ENCODE data around the gene KCNB1.
A peak's percentile ranks its signal among the peaks of the same experiment; 100 is the strongest.

Gene KCNB1

DNA sequence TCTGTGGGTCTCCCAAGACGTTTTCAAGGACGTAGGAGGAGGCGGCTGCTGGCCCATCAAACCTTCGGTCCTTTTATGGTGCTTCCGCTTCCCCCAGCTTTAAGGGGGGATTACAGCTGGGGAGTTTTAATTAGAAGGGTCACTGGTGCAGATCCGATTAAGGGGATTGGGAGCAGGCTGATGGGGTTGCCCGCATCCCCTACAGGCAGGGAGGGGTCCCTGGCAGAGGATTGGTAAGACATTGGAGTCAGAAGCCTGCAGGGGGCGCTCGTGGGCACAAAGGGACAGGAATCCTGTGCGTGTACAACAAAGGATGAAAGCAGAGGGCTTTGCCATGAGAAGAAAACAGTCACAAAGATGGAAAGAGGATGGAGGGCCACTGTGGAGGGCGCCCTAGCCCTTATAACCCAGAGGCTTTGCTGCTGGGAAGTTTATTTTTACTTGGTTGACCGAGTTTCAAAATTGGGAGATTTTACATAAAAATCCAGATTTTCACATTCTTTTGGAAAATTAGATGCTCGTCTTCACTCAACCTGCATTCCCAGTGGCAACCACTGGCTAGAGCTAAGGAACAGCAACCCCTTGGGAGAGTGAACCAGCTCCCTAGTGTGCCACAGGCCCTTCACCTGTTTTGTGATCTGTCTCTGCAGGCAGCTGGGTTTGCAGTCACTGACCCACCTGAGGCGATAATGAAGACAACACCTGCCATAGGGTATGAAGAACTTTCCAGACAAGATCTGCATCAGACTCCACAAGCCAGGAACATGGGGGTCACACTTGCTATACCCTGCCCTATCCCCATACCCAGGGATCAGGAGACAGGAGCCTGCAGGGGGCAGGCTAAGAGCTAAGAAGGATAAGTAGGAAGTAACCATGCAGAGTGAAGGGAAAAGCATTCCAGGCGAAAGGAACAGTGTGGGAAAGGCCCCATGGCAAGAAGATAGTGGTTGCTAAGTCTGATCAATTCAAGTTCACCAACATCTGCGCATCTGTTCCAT is 97.7 kb downstream of the KCNB1 start:
- peak; percentile 74 for DNase-seq

DNA sequence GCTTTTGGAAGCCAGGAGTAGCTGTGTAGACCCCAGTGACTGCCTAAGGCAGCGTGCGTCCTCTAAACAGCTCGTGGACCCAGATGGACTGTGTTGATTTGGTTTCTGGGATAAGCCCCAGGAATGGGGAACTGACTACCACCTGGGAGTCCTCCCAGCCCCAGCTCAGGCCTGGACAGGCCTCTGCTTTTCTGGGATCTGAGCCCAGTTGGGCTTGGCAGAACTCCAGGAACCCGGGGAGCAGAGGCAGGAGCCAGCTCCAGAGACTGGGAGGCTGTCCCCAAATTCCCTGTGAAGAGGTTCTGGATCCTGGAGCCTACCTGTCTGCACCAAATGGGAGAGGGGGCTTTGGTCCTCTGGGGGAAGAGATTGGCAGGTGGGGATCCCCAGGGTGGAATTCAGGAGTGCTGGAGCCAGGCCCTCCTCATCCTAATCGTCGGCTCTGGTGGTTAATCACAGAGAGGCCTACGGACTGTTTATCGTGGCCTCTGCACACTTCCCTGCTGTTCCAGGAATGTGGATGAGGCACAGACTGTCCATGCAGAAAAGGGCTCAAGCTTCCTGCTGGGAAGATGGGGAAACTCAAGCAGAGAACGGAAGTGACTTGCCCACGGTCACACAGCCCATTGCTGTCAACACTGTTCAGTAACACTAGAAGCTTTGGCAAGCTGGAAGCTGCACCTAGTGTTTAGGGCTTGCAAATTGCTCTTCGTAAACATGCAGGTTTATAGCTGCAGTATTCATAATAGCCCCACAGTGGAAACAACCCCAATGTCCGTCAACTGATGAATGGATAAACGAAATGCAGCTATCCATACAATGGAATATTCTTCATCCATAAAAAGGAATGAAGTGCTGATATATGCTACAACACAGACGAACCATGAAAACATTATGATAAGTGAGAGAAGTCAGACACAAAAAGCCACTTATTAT is 100.6 kb downstream of the KCNB1 start:
- DNase-seq = peak; percentile 83

DNA sequence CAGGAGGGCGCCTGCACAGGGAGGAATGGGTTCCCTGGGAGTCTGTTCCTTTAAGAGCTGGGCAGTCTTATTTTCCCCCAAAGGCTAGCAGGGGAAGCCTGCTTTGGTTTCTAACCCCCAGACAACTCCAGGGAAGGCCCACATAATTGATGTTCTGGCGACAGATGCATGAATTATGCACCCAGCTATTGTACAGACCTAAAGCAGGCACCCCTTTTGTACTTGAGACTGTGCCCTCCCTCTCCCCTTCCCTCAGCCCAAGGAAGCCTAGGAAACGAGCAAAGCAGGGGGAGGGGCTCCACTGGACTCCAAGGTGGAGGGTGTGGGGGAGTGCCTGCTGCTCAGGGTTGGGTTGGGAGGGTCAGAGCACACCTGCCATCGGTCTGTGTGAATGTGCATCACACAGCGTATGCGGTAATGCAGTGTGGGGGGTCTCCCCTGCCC is 102.1 kb downstream of the KCNB1 start:
- DNase-seq = no peak

DNA sequence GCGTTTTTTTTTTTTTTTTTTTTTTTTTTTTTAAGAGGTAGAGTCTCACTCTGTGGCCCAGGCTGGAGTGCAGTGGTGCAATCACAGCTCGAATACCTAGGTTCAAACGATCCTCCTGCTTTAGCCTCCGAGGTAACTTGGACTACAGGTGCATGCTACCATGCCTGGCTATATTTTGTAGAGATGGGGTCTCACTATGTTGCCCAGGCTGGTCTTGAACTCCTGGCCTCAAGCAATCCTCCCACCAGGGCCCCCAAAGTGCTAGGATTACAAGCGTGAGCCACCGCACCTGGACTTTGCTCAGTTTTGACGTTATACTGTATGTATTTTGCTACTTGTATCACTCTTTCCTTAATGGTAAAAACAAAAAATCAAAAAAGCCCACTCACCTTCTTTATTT is 103.1 kb downstream of the KCNB1 start:
- no peak for DNase-seq

DNA sequence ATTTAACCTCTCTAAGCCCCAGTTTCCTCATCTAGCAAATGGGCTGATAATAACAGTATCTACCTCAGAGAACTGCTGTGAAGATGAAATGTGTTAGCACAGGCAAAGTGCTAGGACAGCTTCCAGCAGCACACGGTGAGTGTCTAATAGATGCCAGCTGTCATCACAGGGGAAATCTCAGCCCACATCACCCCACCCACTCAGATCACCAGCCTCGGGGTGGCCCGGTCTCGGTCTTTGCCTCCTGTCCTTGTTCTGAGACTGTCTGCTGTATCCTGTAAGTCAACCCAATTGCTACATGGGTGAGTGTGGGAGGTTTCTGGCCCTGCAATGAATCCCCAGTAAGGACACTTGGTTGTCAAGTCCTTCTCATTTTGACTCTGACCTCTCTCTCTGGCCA is 105.1 kb downstream of the KCNB1 start:
- DNase-seq = no peak

DNA sequence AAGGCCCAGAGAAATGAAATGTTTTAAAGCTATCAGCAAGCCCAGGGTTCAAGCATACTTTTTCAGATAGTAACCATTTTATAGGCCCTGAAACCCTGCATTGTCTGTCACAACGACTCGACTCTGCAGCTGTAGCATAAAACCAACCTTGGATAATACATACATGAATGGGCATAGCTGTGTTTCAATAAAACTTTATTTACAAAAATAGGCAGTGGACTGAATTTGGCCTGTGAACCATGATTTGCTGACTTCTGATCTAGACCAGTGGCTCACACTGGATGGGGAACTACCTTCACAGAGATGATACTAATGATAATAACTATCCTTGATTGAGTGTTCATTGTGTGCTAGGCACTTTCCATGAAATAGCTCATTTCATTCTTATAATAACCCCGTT is 107.3 kb downstream of the KCNB1 start:
- no peak for DNase-seq

DNA sequence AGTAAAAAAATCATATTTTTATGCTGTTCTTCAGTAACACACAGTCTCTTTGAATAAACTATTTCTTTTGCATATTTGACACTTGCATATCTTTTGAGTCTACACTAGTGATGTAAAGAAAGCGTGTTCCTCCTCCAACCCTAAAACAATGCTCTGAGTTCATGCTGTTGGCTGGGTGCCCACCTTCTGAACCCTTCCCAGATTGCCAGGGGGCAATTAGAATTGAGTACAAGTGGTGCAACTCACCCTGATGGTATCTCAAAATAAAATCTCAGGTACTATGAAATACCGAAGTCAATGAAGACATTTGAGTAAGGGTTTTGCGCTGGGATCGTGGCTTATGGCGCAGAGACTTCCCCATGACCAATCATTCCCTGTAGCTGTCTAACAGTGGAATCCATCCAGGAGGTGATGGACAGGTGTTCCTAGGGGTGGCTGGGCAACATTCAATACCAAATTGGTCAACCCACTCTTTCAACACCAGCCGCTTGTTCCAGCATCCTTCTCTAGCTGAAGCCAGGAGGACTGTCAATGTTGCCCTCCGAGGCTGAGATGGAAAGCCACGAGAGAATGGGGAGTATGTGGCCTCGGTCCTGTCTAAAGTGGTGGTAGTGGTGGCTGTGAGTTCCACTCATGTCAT is 110.3 kb downstream of the KCNB1 start:
- no peak for DNase-seq

DNA sequence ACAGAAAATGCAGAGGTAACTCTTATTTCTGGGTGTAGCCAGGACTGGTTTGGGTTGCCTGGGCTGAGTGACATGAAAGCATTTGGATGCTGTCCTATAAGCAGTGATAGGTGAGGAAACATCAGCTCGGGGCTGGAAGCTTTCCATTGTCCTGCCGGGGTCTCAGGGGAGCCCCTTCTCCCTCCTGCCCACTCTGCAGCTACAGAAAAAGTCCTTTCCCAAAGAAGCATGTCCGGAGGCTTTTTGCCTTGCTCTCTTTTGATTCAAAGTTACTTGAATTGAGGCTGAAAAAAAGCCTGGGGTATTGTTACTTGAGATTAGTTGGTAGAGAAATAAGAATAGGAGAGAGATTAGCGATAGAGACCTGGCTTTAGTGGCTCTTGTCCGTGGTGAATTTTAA is 113.9 kb downstream of the KCNB1 start:
- no peak for DNase-seq

DNA sequence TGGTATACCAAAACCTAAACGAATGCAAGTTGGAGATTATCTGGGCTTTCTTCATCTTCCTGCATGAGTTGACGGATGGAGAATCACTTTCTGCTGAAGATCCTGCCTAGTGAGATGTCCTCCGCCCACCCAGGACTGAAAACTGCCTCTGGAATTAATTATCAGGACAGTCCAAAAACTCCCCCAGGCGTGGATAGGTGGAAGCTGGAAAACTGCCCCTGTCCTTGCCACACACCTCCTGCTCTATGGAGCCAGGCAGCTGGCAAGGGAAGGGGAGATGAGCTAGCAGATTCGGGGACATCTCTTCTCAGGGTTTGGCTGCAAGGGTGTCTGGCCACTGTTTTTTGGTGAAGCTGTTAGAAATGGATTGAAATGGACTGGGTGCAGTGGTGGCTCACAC is 115.4 kb downstream of the KCNB1 start:
- DNase-seq = no peak

DNA sequence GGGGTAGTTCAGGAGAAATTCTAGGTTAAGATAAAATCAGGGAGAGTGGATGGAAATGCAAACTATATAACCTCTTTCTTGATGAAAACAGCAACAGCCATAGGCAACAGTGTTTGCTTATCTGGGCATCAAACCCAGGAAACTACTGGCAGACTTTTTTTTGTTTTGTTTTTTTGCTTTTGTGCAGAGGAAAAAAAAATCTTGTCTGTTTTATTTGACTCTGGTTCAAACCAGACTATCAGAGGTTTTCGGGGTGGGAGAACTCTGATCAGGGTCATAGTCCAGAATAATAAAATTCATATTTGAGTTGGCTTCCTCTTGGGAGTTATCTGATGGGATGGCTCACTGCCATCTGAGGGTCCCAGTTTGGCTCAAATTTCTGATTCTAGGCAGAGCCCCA is 115.8 kb downstream of the KCNB1 start:
- DNase-seq = no peak

DNA sequence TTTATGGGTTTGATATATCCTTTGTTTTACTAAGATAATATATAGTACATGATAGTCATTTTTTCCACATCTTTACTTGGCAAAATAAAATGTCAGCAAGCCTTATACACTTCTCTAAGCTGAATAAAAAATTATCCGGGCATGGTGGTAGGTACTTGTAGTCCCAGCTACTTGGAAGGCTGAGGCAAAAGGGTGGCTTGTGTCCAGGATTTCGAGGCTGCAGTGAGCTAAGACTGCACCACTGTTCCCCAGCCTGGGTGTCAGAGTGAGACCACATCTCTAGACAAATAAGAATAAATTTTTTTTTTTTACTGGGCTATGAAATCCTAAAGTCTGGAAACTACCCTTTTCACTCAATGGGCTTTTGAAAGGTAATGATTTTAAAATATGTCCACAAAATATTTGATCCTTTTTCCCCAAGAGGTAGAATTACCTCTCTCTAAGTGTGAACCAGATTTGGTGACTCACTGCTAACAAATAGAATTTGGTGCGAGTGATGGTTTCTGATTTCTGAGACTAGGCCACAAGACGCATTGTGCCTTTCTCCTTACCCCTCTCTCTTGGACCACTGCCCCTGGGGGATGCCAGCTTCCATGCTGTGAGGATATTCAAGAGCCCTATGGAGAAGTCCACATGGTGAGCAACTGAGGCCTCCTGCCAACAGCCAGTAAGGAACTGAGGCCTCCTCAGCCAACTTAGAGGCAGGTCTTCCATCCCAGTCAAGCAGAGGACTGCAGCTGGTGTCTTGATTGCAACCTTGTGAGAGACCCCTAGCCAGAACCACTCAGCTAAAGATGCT is 120.4 kb downstream of the KCNB1 start:
- no peak for DNase-seq

DNA sequence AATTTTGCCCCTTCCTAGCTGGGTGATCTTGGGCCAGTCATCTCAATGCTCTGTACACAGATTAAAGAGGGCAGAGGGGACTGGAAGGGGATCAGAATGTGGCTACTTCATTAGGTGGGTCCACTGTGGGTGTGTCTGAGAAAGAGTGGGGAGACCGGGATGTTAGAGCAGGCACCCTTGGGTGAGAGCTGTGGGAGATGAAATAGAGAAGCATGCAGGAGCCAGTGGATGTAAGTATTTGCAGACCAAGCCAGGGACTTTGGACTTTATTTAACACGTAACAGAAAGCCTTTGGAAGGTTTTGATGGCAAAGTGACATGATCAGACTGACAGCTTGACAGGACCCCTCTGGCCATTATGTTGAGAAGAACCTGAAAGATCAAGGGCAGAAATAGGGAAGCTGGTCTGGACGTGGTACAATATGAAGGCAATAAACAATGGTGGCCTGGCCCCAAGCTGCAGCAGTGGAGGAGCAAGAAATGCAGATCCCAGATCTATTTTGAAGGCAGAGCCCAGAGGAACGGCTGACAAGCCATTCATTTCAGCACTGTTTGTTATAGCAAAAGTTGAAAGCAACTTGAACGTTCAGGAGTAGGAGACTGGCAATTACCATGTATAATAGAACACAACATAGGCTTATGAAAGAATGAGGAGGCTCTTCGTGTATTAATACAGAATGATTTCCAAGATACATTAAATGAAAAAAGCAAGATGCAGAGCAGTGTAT is 122.1 kb downstream of the KCNB1 start:
- DNase-seq = no peak

DNA sequence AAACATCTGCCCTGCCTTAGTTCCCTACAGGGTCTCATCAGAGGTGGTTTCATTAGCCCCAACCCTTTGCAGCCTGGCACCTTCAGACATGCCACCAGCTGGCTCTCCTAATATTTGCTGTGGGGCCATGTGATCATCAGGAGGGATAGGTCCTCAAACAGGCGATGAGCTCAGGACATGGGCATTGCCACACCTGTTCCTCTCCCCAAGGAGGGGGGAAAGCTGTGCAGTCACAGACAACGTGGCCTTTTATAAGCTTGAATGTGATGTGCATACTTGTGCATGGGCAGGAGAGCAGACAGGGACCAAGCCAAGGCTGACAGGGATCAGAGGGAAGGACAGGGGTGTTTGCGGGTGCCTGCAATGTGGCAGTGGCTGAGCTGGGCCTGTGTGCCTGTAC is 125.8 kb downstream of the KCNB1 start:
- peak; percentile 64 for DNase-seq

DNA sequence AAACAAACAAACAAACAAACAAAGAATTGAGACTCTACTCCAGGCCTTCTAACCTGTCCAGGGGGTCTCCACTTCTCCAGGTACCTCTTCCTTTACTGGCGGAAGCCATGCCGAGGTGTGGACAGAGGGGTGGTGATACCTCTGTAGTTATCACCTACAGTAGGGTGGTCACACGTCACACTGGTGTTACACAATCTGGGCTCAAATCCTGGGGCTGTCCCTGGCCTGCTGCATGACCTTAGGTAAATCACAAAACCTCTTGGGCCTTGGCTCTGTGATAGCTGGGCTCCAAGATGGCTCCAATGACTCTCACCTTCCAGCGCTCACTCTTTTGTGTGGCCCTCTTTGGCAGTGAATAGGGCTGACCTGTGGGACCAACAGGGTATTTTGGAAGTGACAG is 127.8 kb downstream of the KCNB1 start:
- DNase-seq = no peak

DNA sequence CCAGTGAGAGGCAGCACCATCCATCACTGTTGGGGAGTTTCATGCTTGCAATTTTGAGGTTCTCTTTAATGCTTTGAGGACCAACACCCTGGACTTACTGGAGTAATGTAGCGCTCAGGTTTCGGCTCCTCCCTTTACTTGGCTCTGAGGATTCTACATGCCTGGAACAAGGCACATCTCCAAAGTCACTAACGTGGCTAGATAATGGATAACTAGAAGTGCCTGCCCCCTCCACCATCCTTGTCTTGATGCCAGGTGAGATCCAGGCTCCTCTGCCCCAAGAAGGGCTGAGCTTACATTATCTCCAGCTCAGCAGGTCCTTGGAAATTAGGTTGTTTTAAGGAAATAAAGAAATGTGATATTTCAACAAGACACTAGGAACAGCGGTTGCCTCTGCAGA is 129.1 kb downstream of the KCNB1 start:
- DNase-seq = no peak

DNA sequence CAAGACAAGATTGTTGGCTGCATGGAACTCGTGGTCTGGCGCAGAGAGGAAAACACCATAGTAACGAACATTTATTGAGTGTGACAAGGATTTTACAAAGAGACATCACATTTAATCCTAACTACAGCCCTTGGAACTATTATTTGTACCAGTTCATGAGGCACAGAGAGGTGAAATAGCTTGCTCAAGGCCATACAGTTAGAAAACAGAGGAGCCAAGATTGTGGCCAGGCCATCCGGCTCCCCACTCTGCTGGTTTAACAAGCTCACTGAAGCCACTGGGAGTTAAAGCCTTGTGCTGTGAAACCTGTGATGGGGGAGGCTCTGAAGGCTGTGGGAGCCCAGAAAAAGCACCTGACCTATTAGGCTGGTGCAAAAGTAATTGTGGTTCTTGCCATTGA is 129.7 kb downstream of the KCNB1 start:
- DNase-seq = no peak

DNA sequence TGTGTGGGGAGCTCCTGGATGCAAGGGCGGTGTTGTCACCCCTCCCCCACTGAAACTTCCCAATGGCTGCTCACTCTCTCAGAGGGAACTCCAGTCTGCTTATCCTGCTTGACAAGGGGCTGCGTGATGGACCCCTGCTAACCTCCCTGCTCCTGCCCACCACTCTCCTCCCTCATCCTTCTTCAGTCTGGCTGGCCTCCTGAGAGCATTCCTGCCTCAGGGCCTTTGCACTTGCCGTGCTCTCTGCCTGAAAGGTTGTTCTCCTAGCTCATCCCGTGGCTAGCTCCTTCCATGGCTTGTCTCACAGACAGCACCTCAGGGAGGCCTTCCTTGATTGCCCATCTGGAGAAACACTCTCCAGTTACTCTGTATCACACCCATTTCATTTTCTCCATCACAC is 130.7 kb downstream of the KCNB1 start:
- DNase-seq = no peak

DNA sequence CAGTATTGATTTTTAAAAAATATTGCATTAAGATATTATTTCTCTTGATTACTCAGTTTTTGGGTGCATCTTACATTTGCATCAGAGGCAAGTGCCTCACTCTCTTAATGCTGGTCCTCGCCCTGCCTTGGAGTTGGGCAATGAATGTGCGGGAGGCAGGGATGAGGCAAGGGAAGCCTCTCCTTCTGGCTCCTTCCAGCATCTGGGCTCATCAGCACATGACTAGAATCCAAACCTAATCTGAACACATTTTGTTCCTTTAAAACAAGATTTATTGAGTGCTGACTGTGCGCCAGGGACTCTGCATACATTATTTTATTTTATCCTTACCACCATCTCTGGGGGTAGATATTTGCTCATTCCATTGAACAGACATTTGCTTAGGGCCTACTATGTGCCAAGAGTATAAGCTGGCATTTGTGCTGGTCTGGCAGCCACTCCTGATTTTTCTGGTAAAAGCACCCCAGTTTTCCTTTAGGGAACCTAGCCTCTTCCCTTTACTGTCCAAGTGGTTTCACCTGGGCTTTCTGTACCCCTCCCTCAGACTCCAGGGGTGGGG is 132.7 kb downstream of the KCNB1 start:
- DNase-seq = no peak

DNA sequence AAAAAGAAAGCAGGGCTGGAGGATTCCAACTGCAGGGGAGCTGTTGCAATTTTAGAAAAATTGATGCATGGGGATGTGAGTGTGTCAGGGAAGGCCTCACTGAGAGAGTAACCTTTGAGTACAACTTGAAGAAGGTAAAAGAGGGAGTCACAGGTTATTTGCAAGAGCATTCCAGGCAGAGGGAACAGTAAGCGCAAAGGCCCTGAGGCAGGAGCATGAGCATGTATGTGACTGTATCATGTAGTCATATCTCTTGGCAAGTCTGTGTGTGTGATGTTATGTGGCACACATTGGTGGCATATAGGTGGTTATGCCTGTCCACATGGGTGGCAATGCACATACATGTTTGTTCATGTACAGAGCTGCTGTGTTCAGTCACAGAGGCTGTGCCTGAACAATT is 133.4 kb downstream of the KCNB1 start:
- DNase-seq = no peak

DNA sequence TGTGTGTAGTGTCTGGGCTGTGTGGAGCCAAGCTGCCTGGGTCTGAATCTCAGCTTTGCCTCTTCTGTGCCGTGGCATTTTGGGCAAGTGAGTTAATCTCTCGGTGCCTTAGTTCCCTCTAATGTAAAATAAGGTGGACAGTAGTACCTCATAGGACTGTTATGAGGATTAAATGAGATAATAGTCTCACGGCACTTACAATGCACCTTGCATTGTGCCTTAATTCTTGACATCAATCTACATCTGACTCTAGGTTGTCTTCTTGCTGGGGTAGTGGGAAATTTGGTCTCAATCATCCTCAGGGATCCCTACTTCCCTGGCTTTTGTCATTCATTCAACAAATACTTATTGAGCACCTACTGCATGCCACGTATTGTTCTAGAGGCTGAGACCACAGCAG is 133.9 kb downstream of the KCNB1 start:
- no peak for DNase-seq

DNA sequence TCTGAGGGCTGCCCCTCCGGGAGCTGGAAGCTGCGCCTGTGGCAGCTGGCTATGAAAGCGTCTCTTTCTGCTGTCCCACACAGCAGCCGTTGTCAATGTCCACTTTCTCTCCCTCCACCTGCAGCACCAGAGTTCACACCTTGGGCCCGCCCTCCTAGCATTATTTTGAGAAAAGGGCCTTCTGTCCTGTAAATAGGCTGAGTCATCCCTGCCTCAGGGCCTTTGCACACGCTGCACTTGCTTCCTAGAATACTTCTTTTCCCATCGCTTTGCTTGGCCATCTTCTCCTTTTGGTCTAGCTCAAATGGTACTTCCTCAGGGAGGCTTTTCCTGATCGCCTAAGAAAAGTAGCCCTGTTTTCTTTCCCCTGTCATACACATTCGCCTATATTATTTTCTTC is 135.3 kb downstream of the KCNB1 start:
- DNase-seq = no peak

Measured in femur (tissue), 1 donor.